GM06990 (cell line): ENCODE data around the gene AMFR.

Experiments used
- DNase-seq: peaks from one replicate; pipeline ENCODE4 v3.0.0-alpha.2; 2011; ENCODE audit not compliant: insufficient read length; ENCODE audit errors: extremely low read depth
- H3K27me3 ChIP-seq: replicated peaks from 2 replicates; pipeline ENCODE4 v1.6.0; 2011; ENCODE audit warnings: low read length; ENCODE audit not compliant: control insufficient read depth, insufficient read depth
- H3K36me3 ChIP-seq: 2 replicates; pipeline ENCODE4 v1.5.1; 2011; ENCODE audit warnings: low read length; ENCODE audit not compliant: control insufficient read depth, insufficient read depth
- H3K4me3 ChIP-seq: replicated peaks from 2 replicates; pipeline ENCODE4 v1.5.1; 2011; ENCODE audit warnings: low read depth, mild to moderate bottlenecking, control low read depth, low read length
- CTCF ChIP-seq: IDR thresholded peaks from 2 replicates; pipeline ENCODE4 v1.5.1; 2011; ENCODE audit warnings: low read length, control low read depth, mild to moderate bottlenecking, inconsistent platforms; ENCODE audit not compliant: insufficient read depth, poor library complexity, severe bottlenecking

Gene AMFR

DNA sequence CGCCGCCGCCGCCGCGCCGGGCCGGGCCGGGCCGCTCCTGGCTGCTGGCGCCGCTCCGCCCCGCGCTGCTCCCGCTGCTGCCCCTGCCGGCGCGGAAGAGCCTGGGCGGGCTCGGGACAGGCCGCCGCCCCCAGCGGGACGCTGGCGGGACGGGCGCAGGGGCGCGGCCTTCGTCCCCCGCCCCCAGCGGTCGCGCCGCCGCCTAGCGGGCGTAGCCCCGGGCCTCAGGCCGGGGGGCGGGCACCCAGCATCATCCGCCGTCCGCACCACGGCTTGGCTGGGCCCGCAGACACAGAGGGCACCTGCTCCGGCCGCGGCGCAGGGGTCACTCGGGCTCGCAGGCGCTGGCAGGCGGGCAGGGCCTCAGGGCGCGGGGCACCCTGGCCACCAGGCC is at the start of gene AMFR:
Gene AMFR, minus strand, starts transcription at position 107 of the 394 bp plus-strand sequence. CDS start 218 bp downstream, outside the sequence.
- Histone ChIP-seq H3K36me3 (0 out of 2 replicates have a peak, but pooled peaks cover 2% of the 10 kb centered on the region), H3K27me3 (no peaks in the 10 kb centered on the region), H3K4me3 (peak within 1 kb of the TSS; percentile 91)
- TF ChIP-seq CTCF = no peak
- DNase-seq = peak; percentile 91

DNA sequence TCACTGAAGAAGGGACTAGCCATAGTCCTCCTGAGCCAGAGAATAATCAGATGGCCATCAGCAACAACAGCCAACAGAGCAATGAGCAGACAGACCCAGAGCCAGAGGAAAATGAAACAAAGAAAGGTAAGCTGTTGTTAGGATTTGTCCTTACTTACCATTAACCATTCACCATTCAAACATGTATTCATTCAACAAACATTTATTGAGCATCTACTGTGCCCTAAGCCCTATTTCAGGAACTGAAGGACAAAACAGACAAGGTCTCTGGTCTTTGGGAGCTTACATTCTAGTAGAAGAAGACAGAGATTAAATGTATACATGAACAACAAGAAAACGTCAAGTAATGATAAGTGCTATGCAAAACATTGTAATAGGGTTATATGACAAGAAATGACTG is 45.3 kb upstream of the AMFR start:
- no peak for DNase-seq
- no peak for TF ChIP-seq CTCF
- peaks cover 27% of the 10 kb centered on the region for H3K36me3 ChIP-seq

DNA sequence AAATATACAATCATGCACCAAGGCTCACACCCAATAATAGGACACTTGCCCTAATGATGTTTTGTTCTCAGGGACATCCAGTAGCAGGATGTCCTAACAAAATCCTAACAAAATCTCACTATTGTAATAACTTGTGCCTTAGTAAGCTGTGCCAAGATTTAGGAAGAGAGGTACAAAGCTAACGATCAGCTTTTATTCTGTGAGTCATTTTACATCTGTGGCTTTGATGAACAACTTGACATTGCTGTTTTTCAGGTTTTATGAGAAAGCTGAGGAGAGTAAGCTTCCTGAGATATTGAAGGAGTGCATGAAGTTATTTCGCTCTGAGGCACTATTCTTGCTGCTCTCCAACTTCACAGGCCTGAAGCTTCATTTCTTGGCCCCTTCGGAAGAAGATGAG is 44.9 kb upstream of the AMFR start:
- Histone ChIP-seq H3K4me3 (no peak overlapping the region), H3K27me3 (no peaks in the 10 kb centered on the region), H3K36me3 (peaks cover 27% of the 10 kb centered on the region)
- no peak for DNase-seq
- TF ChIP-seq CTCF = no peak

More for the DNA sequence above, 45.3 kb upstream of the AMFR start:
- H3K4me3 ChIP-seq = no peak overlapping the region
- no peaks in the 10 kb centered on the region for H3K27me3 ChIP-seq

DNA sequence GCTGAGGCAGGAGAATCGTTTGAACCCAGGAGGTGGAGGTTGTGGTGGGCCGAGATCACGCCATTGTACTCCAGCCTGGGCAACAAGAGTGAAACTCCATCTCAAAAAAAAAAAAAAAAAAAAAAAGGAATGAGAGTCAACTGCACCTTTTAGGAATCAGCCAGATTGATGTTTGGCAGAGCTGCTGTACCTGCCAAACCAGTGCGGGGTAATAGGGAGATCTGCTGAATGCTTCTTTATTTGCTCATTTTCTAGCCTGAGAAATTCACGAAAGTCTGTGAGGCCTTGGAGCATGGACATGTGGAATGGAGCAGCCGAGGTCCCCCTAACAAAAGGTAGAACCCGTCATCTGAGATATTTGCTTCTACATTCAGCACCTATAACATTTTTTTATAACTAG is 44.4 kb upstream of the AMFR start:
- TF ChIP-seq CTCF = no peak
- Histone ChIP-seq H3K4me3 (no peak overlapping the region), H3K36me3 (peaks cover 25% of the 10 kb centered on the region), H3K27me3 (no peaks in the 10 kb centered on the region)
- no peak for DNase-seq

DNA sequence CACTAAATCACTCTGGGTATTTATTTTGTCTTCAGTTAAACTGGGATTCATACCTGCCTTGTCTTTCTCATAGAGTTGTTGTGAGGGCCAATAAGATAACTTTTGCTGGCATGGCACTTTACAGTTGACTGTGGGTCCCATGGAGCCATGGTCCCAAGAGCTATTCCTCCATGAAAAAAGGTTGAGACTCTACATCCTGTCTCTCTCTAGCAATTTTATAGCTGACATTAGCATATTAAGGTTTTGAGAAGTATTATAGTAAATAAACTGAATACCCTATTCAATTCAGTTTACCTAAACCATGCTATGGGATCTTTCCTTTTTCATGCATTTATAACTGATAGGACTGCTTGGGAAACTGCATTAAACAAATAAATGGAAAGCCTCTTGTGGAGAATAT is 43.5 kb upstream of the AMFR start:
- Histone ChIP-seq H3K27me3 (no peaks in the 10 kb centered on the region), H3K36me3 (peaks cover 22% of the 10 kb centered on the region), H3K4me3 (no peak overlapping the region)
- TF ChIP-seq CTCF = no peak
- no peak for DNase-seq

- TF ChIP-seq CTCF = no peak
- H3K36me3 ChIP-seq = peaks cover 17% of the 10 kb centered on the region
These were observed 41.0 kb upstream of the AMFR start for GRCh38 chr16:56466344-56466743.

More at GRCh38 chr16:56466344-56466743, 41.0 kb upstream of the AMFR start:
- Histone ChIP-seq H3K27me3 (no peaks in the 10 kb centered on the region), H3K4me3 (no peak overlapping the region)
- DNase-seq = no peak
